CD4-positive, alpha-beta T cell (primary cell): ENCODE data around the gene KDM2A. TPM values are rescaled to one million over a fixed set of nuclear protein-coding genes. Genes with fewer than 3 reads are reported as not detected.

ENCODE experiments used
- ATAC-seq: fragments of 200-7000 bp; cut with Tn5 transposase; one replicate; pipeline ENCODE4 v1.10.0; 2022; ENCODE audit warnings: mild to moderate bottlenecking; ENCODE audit not compliant: poor library complexity
- CTCF ChIA-PET: fragments of 350-600 bp; sonication (Branson Sonifier 250); formaldehyde crosslinking; loops from one replicate; lab custom pipeline; 2021; ENCODE audit warnings: antibody characterized with exemption, inconsistent platforms; lab: Charles Lee
- POLR2A ChIA-PET: fragments of 350-600 bp; sonication (Branson Sonifier 250); formaldehyde crosslinking; loops from one replicate; lab custom pipeline; 2021; ENCODE audit warnings: antibody characterized with exemption, inconsistent platforms; lab: Charles Lee
- DNase-seq, 14 experiments: peaks; one replicate each; pipeline ENCODE4 v3.0.0-alpha.2; 2013 to 2020; ENCODE audit warnings: mixed read lengths in 2 of 14
- H3K27ac ChIP-seq, 2 donors: one replicate each; pipeline versions ENCODE4 v1.5.1 to v1.7.0; 2013; ENCODE audit warnings: low read length in 2 of 2, low read depth in 1 of 2, mild to moderate bottlenecking in 1 of 2
- H3K27me3 ChIP-seq, 2 experiments: 1 replicate in 1 of 2; 2 replicates in 1 of 2; pipeline versions ENCODE4 v1.6.1 to v1.7.0; 2013; ENCODE audit warnings: low read length in 2 of 2, control low read depth in 1 of 2, mild to moderate bottlenecking in 1 of 2, moderate library complexity in 1 of 2; ENCODE audit not compliant: insufficient read depth in 2 of 2, control insufficient read depth in 1 of 2
- H3K36me3 ChIP-seq: one replicate; pipeline ENCODE4 v1.6.1; 2013; ENCODE audit warnings: low read length, control low read depth; ENCODE audit not compliant: insufficient read depth
- H3K4me1 ChIP-seq: one replicate; pipeline ENCODE4 v1.6.1; 2013; ENCODE audit warnings: low read length, control low read depth; ENCODE audit not compliant: insufficient read depth
- H3K4me3 ChIP-seq: one replicate; pipeline ENCODE4 v1.5.1; 2013; ENCODE audit warnings: mild to moderate bottlenecking, low read length, moderate library complexity
- H3K9me3 ChIP-seq, 2 experiments: 1 replicate in 1 of 2; 2 replicates in 1 of 2; pipeline versions ENCODE4 v1.6.1 to v1.7.0; 2013; ENCODE audit warnings: low read length in 2 of 2, mild to moderate bottlenecking in 2 of 2, control low read depth in 1 of 2, moderate library complexity in 1 of 2; ENCODE audit not compliant: control insufficient read depth in 1 of 2, insufficient read depth in 1 of 2
- H3K27ac Mint-ChIP-seq: one replicate; pipeline ENCODE4 v1.8.0; 2020; ENCODE audit warnings: mixed read lengths
- H3K27me3 Mint-ChIP-seq: one replicate; pipeline ENCODE4 v1.8.0; 2021; ENCODE audit warnings: mixed read lengths
- H3K36me3 Mint-ChIP-seq: one replicate; pipeline ENCODE4 v1.8.0; 2021; ENCODE audit warnings: low read depth, mixed read lengths
- H3K4me1 Mint-ChIP-seq: one replicate; pipeline ENCODE4 v1.8.0; 2021; ENCODE audit warnings: low read depth, mixed read lengths
- H3K4me3 Mint-ChIP-seq: one replicate; pipeline ENCODE4 v1.8.0; 2020; ENCODE audit warnings: mild to moderate bottlenecking, mixed read lengths
- H3K9me3 Mint-ChIP-seq: one replicate; pipeline ENCODE4 v1.8.0; 2020; ENCODE audit warnings: mixed read lengths
- intact Hi-C, 2 experiments: fragments of 100-400 bp; cut with DNase I in 1 of 2; cut with micrococcal nuclease in 1 of 2; formaldehyde crosslinking; loops; one replicate each; pipeline versions ENCODE4 v1.15.1 to v1.9.0; 2023 to 2025; cut with DNase I, micrococcal nuclease
- total RNA-seq, 174 experiments: library from RNA in 2 of 174; stranded (reverse) in 2 of 174; gene quantifications; one replicate each; pipeline ENCODE4 v1.2.3 and lab custom pipeline; 2021 to 2026
- TF ChIP-seq, protein P1 (sequence below): fragments of 200-600 bp; IDR thresholded peaks from one replicate; pipeline ENCODE4 v1.8.0; 2022; ENCODE audit warnings: antibody characterized with exemption, mild to moderate bottlenecking

The KDM2A gene
- total RNA-seq, 2 experiments from 2014 or later = 410 to 412 TPM

DNA sequence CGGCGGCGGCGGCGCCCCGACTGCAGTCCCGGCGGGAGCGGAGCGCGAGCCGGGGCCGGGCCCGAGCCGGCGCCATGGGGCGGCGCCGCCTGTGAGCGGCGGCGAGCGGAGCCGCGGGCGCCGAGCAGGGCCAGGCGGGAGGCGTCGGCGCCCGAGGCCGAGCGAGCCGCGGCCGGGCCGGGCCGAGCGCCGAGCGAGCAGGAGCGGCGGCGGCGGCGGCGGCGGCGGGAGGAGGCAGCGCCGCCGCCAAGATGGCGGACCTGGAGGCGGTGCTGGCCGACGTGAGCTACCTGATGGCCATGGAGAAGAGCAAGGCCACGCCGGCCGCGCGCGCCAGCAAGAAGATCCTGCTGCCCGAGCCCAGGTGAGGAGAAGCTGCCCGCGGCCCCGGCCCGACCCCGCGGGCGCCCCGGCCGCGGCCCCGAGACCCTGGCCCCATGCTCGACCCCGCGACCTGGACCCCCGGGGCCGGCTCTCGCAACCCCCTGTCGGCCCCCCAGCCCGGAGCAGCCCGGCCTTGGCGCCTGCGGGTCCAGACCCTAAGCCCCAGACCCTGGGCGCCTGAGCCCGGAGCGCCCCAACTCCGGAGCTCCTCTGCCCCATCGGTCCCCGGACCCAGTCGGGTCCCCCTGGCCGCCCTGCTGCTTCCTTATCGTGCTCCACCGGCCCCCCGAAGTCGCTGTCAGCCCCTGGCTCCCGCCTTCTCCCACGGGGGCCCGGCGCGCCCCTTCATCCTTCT lies 147.6 kb downstream of the KDM2A start, which contains the start of gene GRK2:
GRK2 (plus strand) TSS at position 25 of the 739 bp plus-strand sequence; CDS start at position 252, 227 bp downstream.
- Histone ChIP-seq H3K36me3 (peaks cover 21% of the 10 kb centered on the region), H3K9me3 (no peaks in the 10 kb centered on the region), H3K4me1 (peaks cover 72% of the 10 kb centered on the region), H3K27ac (peak within 1 kb of the TSS; percentile 69 to 90), H3K4me3 (peak within 1 kb of the TSS; percentile 96), H3K27me3 (no peaks in the 10 kb centered on the region)
- peak; percentile 23 for ATAC-seq
- no peaks in the 10 kb centered on the region for H3K9me3 Mint-ChIP-seq
- POLR2A ChIA-PET = interaction anchor here (0.7 to 8.8 kb wide), 10 partner anchors 11 to 87 kb away, joined by 3 to 188 read pairs (median 14); partner anchors contain the start of genes ANKRD13D, POLD4 and SSH3
- CTCF ChIA-PET = interaction anchor here (1.2 to 6.7 kb wide), 6 partner anchors 14 to 85 kb away, joined by 3 to 64 read pairs (median 6); partner anchors contain the start of gene ANKRD13D
- H3K27ac Mint-ChIP-seq = peak within 1 kb of the TSS; percentile 90
- intact Hi-C loops = loop anchor here (1.0 kb wide), 3 partner anchors 11 to 51 kb away; no protein-coding TSS in a partner anchor
- peak in 8 of 14 experiments; percentile 19 to 83 (median 52) for DNase-seq
- TF ChIP-seq, protein P1, sequence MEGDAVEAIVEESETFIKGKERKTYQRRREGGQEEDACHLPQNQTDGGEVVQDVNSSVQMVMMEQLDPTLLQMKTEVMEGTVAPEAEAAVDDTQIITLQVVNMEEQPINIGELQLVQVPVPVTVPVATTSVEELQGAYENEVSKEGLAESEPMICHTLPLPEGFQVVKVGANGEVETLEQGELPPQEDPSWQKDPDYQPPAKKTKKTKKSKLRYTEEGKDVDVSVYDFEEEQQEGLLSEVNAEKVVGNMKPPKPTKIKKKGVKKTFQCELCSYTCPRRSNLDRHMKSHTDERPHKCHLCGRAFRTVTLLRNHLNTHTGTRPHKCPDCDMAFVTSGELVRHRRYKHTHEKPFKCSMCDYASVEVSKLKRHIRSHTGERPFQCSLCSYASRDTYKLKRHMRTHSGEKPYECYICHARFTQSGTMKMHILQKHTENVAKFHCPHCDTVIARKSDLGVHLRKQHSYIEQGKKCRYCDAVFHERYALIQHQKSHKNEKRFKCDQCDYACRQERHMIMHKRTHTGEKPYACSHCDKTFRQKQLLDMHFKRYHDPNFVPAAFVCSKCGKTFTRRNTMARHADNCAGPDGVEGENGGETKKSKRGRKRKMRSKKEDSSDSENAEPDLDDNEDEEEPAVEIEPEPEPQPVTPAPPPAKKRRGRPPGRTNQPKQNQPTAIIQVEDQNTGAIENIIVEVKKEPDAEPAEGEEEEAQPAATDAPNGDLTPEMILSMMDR = no peak
- peaks cover 77% of the 10 kb centered on the region for H3K4me1 Mint-ChIP-seq
- H3K36me3 Mint-ChIP-seq = peaks cover 49% of the 10 kb centered on the region
- no peaks in the 10 kb centered on the region for H3K27me3 Mint-ChIP-seq
- H3K4me3 Mint-ChIP-seq = peak within 1 kb of the TSS; percentile 98

DNA sequence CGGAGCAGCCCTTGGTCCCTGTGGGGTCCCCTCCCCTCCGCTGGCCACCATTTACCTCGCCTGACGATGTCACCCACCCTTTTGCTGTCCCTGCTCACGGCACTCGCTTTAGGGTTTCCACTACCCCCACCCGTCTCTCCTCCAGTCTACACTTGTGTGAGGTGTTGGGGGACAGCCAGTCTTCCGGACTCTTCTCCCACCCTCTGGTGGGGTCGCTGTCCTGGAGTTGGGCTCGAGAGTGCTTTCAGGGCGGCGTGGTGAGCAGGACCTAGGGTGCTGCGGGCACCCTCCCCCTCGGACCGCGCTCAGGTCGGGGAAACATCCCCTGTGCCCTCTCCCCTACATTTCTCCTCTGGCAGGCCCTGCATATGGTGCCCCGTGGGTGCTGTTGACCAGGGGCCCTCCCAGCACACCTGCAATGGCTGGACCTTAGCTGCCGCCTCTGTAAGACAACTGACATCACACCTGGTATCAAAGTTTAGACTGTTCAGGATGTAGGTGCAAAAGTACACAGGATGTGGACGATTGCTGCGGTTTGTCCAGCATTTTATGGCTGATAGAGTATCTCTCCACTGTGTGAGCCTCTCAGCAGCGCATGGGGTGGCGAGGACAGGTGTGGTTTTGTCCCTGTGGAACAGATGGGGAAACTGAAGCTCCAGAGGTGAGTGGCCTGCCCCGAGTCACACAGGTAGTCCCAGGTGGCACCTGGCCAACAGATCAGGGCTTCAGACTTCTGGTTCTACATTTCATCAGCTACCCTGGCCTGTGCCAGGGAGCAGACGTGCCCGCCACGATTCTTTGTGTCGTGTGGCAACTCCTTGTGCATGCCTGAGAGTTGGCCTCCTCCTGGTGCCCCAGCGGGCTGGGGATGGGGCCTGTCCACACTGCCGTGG lies 148.4 kb downstream of the KDM2A start:
- Histone ChIP-seq H3K4me3 (peak overlapping the region; percentile 96), H3K36me3 (peaks cover 30% of the 10 kb centered on the region), H3K27ac (peak overlapping the region; percentile 69 to 90), H3K9me3 (no peaks in the 10 kb centered on the region), H3K4me1 (peaks cover 72% of the 10 kb centered on the region), H3K27me3 (no peaks in the 10 kb centered on the region)
- H3K4me1 Mint-ChIP-seq = peaks cover 77% of the 10 kb centered on the region
- CTCF ChIA-PET = interaction anchor here (1.0 to 6.7 kb wide), 10 partner anchors 10 to 134 kb away, joined by 3 to 64 read pairs (median 4); partner anchors contain the start of genes ANKRD13D and PPP1CA
- intact Hi-C loops = loop anchor here (1.0 kb wide), 2 partner anchors 10 to 21 kb away; no protein-coding TSS in a partner anchor
- no peak for ATAC-seq
- no peaks in the 10 kb centered on the region for H3K27me3 Mint-ChIP-seq
- H3K36me3 Mint-ChIP-seq = peaks cover 56% of the 10 kb centered on the region
- DNase-seq = peak in 7 of 14 experiments; percentile 25 to 78 (median 52)
- H3K9me3 Mint-ChIP-seq = no peaks in the 10 kb centered on the region
- POLR2A ChIA-PET = interaction anchor here (0.7 to 8.8 kb wide), 16 partner anchors 9 to 134 kb away, joined by 3 to 188 read pairs (median 6); partner anchors contain the start of genes ANKRD13D, POLD4, PPP1CA and SSH3
- H3K4me3 Mint-ChIP-seq = peak overlapping the region; percentile 98
- TF ChIP-seq, protein P1 = no peak
- peak overlapping the region; percentile 90 for H3K27ac Mint-ChIP-seq
